Activated naive CD8-positive, alpha-beta T cell treated with anti-CD3 and anti-CD28 coated beads, Interleukin-2, amount 10 ng/mL, durations not matched to agents 7 days and 5 days (primary cell): Measurements from ENCODE around the gene KRTAP5-11. TPM values are rescaled to one million over a fixed set of nuclear protein-coding genes. Genes with fewer than 3 reads are reported as not detected.
"Not testable (repeated sequence)": the region's sequence is repeated elsewhere in the genome, so short reads cannot be mapped to it uniquely, and the experiment has no call there.

Source experiments
- ATAC-seq: fragments of 150-1000 bp; cut with Tn5 transposase; one replicate; pipeline ENCODE4 v1.10.0; 2021; ENCODE audit warnings: low read depth, moderate library complexity
- POLR2A ChIA-PET: fragments of 350-600 bp; sonication (Branson Sonifier 250); formaldehyde crosslinking; loops from one replicate; lab custom pipeline; 2021; ENCODE audit warnings: antibody characterized with exemption; lab: Charles Lee
- DNase-seq: peaks from one replicate; pipeline ENCODE4 v3.0.0; 2021
- H3K27ac Mint-ChIP-seq: one replicate; pipeline ENCODE4 v1.8.0; 2022; ENCODE audit warnings: mild to moderate bottlenecking, mixed read lengths
- H3K27me3 Mint-ChIP-seq: one replicate; pipeline ENCODE4 v1.8.0; 2022; ENCODE audit warnings: mild to moderate bottlenecking, moderate library complexity, mixed read lengths
- H3K36me3 Mint-ChIP-seq: one replicate; pipeline ENCODE4 v1.8.0; 2021; ENCODE audit warnings: mild to moderate bottlenecking, mixed read lengths
- H3K4me1 Mint-ChIP-seq: one replicate; pipeline ENCODE4 v1.8.0; 2021; ENCODE audit warnings: mixed read lengths
- H3K4me3 Mint-ChIP-seq: one replicate; pipeline ENCODE4 v1.8.0; 2022; ENCODE audit warnings: mild to moderate bottlenecking, moderate library complexity, mixed read lengths
- H3K9me3 Mint-ChIP-seq: one replicate; pipeline ENCODE4 v1.8.0; 2021; ENCODE audit warnings: mixed read lengths
- total RNA-seq, 2 experiments: library from RNA; stranded (reverse); gene quantifications; one replicate each; pipeline ENCODE4 v1.2.3, GENCODE V29; 2021

Gene KRTAP5-11
- total RNA-seq, 2 experiments from 2014 or later = not detected

DNA sequence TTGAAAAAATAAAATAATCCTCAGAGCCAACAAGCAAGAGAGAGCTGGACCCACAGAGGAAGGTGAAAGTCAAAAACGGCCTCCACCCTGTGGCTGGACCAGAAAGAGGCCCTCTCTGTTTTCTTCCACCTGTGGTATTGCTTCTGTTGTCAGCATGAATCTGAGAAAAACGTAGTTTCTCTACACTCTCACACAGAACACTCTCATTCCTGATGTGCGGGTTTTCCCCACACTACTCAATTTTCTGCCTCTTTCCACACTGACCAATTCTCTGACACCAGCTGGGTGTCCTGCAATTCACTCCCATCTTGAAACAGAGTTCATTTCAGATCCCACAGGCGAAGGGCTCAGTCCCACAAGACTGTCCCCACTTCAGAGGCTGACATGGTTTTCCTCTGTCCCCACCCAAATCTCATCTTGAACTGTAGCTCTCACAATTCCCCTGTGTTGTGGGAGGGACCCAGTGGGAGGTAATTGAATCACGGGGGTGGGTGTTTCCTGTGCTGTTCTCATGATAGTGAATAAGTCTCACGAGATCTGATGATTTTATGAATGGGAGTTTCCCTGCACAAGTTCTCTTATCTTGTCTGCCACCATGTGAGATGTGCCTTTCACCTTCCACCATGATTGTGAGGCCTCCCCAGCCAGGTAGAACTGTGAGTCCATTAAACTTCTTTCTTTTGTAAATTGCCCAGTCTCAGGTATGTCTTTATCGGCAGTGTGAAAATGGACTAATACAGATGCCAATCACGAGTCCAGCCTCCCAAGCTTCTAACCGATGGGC is 42.0 kb downstream of the KRTAP5-11 start:
- ATAC-seq, H3K27ac Mint-ChIP-seq, H3K9me3 Mint-ChIP-seq, H3K36me3 Mint-ChIP-seq, H3K27me3 Mint-ChIP-seq, POLR2A ChIA-PET, H3K4me3 Mint-ChIP-seq, H3K4me1 Mint-ChIP-seq, DNase-seq: not testable (repeated sequence)

DNA sequence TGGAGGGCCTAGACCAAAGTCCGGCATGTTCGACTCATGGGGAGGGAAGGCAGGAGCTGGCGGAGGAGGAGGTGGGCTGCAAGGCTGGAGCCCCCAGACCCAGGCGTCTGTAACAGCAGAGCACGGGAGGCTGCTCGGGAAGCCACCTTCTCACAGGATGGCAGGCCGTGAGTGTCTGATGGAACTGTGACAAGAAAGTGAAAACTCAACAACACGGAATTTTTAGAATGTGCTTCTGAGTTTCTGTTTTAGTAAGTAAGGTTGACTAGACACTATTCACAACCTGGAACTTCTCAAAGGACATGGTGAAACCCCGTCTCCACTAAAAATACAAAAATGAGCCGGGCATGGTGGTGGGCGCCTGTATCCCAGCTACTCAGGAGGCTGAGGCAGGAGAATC is 42.7 kb downstream of the KRTAP5-11 start:
- H3K9me3 Mint-ChIP-seq, DNase-seq, H3K27ac Mint-ChIP-seq, ATAC-seq, H3K36me3 Mint-ChIP-seq, H3K27me3 Mint-ChIP-seq, H3K4me1 Mint-ChIP-seq, H3K4me3 Mint-ChIP-seq, POLR2A ChIA-PET: not testable (repeated sequence)

DNA sequence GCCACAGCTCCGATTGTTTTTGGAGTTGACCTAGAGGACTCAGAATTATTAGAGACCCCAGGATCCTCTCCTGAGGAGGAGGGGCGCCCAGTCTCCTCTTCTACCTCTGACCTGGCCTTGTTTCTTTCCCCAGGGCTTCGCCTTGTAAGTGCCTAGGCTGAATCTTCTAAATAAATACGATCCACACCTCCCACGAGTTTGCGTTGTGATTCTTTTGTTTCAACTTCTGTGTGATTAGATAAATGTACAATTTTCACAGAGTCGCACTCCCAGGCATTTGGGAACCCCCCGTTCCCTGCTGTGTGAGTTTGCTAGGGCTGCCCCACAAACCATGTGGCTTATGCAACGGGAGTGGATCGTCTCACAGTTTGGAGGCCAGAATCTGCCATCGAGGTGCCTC is 43.7 kb downstream of the KRTAP5-11 start:
- Mint-ChIP-seq H3K36me3 (no peaks in the 10 kb centered on the region), H3K27me3 (no peaks in the 10 kb centered on the region), H3K27ac (no peak overlapping the region), H3K4me3 (no peak overlapping the region), H3K9me3 (no peaks in the 10 kb centered on the region), H3K4me1 (peaks cover 5% of the 10 kb centered on the region)
- POLR2A ChIA-PET = no interaction called here
- no peak for DNase-seq
- ATAC-seq = no peak

DNA sequence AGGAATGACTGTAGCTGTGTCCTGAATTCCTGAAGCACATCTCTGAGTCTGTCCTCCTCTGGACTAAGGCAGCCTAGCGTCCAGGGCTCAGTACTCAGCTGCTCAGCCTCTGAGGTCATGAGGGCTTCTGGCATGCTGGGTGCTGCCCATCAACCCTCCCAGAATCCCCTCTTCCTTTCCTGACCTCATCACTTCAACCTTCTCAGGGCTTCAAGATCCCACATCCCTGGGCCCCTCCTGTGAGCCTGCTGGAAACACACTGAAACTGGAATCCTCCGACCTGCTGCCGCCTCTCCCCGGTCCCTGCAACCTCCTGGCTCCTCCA is 44.0 kb downstream of the KRTAP5-11 start:
- Mint-ChIP-seq H3K36me3 (no peaks in the 10 kb centered on the region), H3K9me3 (no peaks in the 10 kb centered on the region), H3K27me3 (no peaks in the 10 kb centered on the region), H3K4me1 (peaks cover 3% of the 10 kb centered on the region), H3K27ac (no peak overlapping the region), H3K4me3 (no peak overlapping the region)
- no peak for ATAC-seq
- POLR2A ChIA-PET = no interaction called here
- DNase-seq = no peak

DNA sequence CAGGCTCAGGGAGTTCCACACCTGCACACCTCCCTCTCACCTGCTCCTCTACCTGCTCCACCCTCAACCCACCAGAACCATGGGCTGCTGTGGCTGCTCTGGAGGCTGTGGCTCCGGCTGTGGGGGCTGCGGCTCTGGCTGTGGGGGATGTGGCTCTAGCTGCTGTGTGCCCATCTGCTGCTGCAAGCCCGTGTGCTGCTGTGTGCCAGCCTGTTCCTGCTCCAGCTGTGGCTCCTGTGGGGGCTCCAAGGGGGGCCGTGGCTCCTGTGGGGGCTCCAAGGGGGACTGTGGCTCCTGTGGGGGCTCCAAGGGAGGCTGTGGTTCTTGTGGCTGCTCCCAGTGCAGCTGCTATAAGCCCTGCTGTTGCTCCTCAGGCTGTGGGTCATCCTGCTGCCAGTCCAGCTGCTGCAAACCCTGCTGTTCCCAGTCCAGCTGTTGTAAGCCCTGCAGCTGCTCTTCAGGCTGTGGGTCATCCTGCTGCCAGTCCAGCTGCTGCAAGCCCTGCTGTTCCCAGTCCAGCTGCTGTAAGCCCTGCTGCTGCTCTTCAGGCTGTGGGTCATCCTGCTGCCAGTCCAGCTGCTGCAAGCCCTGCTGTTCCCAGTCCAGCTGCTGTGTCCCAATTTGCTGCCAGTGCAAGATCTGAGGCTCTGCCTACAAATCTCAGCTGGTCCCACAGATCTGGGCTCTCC is 44.6 kb downstream of the KRTAP5-11 start, which contains the start of gene KRTAP5-8:
TSS of gene KRTAP5-8 (plus strand) at position 49 of the 689 bp plus-strand sequence. CDS start at position 80, 31 bp downstream.
- DNase-seq, ATAC-seq, POLR2A ChIA-PET, H3K4me3 Mint-ChIP-seq, H3K9me3 Mint-ChIP-seq, H3K27me3 Mint-ChIP-seq, H3K4me1 Mint-ChIP-seq, H3K27ac Mint-ChIP-seq, H3K36me3 Mint-ChIP-seq: not testable (repeated sequence)

DNA sequence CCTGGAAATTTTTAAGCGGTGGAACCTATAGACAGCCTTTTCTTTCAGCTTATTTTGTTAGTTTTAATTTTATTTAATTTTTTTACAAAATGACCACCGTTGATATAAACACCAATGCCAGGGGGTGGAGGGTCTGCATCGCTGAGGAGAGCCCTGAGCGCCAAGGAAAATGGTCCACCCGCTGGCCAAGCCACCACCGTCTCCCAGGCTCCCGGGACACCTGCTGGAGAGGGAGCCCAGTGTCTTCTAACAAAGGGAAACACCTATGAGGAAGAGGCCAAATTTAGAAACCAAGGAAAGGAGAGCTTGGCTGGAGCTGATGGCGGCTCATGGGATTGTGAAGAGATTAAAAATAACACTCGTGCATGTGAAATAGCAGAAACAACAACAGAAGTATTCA is 45.1 kb downstream of the KRTAP5-11 start:
- POLR2A ChIA-PET = no interaction called here
- no peaks in the 10 kb centered on the region for H3K36me3 Mint-ChIP-seq
- H3K4me3 Mint-ChIP-seq = no peak overlapping the region
- H3K4me1 Mint-ChIP-seq = no peaks in the 10 kb centered on the region
- H3K9me3 Mint-ChIP-seq = no peaks in the 10 kb centered on the region
- DNase-seq = no peak
- H3K27me3 Mint-ChIP-seq = no peaks in the 10 kb centered on the region
- no peak for ATAC-seq
- no peak overlapping the region for H3K27ac Mint-ChIP-seq

DNA sequence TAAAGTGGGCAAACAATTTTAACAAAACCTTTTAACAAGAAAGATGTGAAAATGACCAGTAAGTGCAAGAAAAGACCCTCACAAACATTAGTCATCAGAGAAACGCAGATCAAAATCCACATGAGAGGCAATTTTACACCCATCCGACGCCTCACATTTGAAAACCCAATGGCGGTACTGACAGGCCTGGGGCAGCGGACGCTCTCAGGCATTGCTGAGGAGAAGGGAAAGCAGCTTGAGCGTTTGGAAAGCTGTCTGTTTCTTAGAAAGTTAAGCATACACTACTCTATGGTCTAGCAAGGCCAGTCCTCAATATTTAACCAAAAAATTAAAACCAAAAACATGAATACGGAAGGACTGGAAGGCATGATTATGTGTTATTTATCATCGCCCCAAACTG is 46.9 kb downstream of the KRTAP5-11 start:
- no peaks in the 10 kb centered on the region for H3K36me3 Mint-ChIP-seq
- POLR2A ChIA-PET = no interaction called here
- no peaks in the 10 kb centered on the region for H3K4me1 Mint-ChIP-seq
- no peak for ATAC-seq
- H3K9me3 Mint-ChIP-seq = no peaks in the 10 kb centered on the region
- no peaks in the 10 kb centered on the region for H3K27me3 Mint-ChIP-seq
- no peak overlapping the region for H3K27ac Mint-ChIP-seq
- H3K4me3 Mint-ChIP-seq = no peak overlapping the region
- no peak for DNase-seq

DNA sequence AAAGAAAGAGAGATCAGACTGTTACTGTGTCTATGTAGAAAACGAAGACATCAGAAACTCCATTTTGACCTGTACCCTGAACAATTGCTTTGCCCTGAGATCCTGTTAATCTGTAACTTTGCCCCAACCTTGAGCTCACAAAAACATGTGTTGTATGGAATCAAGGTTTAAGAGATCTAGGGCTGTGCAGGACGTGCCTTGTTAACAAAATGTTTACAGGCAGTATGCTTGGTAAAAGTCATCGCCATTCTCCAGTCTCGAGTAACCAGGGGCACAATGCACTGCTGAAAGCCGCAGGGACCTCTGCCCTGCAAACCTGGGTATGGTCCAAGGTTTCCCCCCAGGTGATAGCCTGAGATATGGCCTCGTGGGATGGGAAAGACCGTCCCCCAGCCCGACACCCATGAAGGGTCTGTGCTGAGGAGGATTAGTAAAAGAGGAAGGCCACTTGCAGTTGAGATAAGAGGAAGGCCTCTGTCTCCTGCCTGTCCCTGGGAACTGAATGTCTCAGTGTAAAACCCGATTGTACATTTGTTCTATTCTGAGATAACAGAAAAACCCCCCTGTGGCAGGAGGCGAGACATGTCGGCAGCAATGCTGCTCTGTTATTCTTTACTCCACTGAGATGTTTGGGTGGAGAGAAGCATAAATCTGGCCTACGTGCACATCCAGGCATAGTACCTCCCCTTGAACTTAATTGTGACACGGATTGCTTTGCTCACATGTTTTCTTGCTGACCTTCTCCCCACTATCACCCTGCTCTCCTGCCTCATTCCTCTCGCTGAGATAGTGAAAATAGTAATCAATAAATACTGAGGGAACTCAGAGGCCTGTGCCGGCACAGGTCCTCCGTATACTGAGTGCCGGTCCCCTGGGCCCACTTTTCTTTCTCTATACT is 47.7 kb downstream of the KRTAP5-11 start:
- H3K36me3 Mint-ChIP-seq, H3K27ac Mint-ChIP-seq, POLR2A ChIA-PET, DNase-seq, H3K4me1 Mint-ChIP-seq, ATAC-seq, H3K4me3 Mint-ChIP-seq, H3K9me3 Mint-ChIP-seq, H3K27me3 Mint-ChIP-seq: not testable (repeated sequence)

DNA sequence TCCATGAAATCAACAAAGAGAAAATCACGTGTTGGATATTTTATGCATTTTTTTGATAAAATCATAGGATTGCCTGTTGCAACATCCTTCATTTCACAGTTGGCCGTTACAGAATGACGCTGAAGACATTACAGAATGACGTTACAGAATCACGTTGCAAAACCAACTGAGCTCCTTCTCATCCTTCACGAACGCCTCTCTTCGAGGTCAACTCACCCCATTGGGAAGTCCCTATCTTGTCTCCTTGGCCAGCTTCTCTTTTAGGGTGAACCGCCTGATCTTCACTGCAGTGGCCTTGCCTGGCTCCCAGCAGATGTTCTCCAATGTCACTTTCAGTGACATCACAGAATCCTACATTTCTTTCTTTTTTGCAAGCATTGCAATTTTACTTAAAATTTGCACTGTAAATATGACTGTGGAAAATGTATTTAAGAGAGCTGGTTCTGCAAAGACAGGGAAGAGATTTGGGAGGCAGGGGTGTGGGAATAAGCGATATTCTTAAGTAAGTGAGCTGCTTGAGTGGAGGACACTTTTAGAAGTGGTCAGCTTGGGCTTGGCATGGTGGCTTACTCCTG is 50.6 kb downstream of the KRTAP5-11 start:
- Mint-ChIP-seq H3K4me3 (no peak overlapping the region), H3K4me1 (no peaks in the 10 kb centered on the region), H3K27ac (no peak overlapping the region), H3K36me3 (no peaks in the 10 kb centered on the region), H3K27me3 (peaks cover 4% of the 10 kb centered on the region), H3K9me3 (no peaks in the 10 kb centered on the region)
- DNase-seq (no peak), ATAC-seq (no peak)
- POLR2A ChIA-PET = no interaction called here

Other genes starting within 250 kb of the KRTAP5-11 start
- 10 to 100 TPM; 47.0 to 48.8 TPM for gene DHCR7, start 134.5 kb downstream of the KRTAP5-11 start, total RNA-seq
- gene NADSYN1, start 129.7 kb downstream of the KRTAP5-11 start, total RNA-seq = 100 to 1,000 TPM; 172 to 186 TPM
- not detected for gene KRTAP5-7, start 55.6 kb downstream of the KRTAP5-11 start, total RNA-seq
- gene KRTAP5-8, start 44.9 kb downstream of the KRTAP5-11 start, total RNA-seq = not detected
- gene KRTAP5-9, start 34.5 kb downstream of the KRTAP5-11 start, total RNA-seq = not detected
- not detected for gene KRTAP5-10, start 17.3 kb downstream of the KRTAP5-11 start, total RNA-seq